SK-N-MC (cell line): ENCODE measurements around the gene ZNF846.

ENCODE experiments used
- EZH2 ChIP-seq: fragments of 200-600 bp; sonication (generic); IDR thresholded peaks from one replicate; pipeline ENCODE4 v1.6.1; 2017; ENCODE audit warnings: antibody characterized with exemption
- FOXP2 ChIP-seq: optimal IDR thresholded peaks from 2 replicates; pipeline ENCODE3; 2011; ENCODE audit warnings: mild to moderate bottlenecking, moderate library complexity; ENCODE audit not compliant: insufficient read depth; ENCODE audit errors: extremely low read length, control extremely low read depth
- POLR2AphosphoS5 ChIP-seq: IDR thresholded peaks from 2 replicates; pipeline ENCODE4 v1.6.1; 2012; ENCODE audit warnings: mild to moderate bottlenecking, low read depth, low read length, borderline replicate concordance

DNA sequence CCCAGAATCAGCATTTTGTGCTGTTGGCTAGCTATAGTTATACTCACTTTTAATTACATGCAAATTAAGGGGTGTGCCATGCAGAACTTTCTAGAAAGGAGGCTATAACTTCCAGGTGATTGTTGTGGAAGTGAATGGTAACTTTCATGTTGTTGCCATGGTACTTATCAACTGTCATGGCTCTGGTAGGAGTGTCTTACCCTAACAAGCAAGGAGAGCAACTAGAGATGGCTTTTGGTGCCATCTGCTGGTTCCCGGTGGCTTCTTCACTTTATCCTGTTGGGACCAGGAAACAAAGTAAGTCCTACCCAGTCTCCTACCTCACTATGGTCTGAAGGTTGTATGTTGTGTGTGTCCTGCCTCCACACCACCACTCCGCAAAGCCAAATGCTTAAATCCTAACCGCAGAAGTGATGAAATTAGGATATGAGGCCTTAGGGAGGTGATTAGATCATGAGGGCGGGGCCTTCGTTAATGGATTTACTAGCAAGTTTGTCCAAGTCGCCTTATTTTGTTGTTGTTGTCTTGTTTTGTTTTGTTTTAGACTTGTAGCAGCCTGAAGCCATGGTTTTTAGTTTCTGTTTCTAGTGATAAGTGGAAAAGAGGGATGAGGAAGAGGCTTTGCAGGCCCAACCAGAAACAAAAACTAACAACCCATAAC is 27.7 kb upstream of the ZNF846 start:
- TF ChIP-seq EZH2 (no peak), POLR2AphosphoS5 (no peak), FOXP2 (no peak)
